ENCODE data around the gene SPCS1.
A peak's percentile ranks its signal among the peaks of the same experiment; 100 is the strongest.
"Not testable (repeated sequence)": the region's sequence is repeated elsewhere in the genome, so short reads cannot be mapped to it uniquely, and the experiment has no call there.

The SPCS1 gene

DNA sequence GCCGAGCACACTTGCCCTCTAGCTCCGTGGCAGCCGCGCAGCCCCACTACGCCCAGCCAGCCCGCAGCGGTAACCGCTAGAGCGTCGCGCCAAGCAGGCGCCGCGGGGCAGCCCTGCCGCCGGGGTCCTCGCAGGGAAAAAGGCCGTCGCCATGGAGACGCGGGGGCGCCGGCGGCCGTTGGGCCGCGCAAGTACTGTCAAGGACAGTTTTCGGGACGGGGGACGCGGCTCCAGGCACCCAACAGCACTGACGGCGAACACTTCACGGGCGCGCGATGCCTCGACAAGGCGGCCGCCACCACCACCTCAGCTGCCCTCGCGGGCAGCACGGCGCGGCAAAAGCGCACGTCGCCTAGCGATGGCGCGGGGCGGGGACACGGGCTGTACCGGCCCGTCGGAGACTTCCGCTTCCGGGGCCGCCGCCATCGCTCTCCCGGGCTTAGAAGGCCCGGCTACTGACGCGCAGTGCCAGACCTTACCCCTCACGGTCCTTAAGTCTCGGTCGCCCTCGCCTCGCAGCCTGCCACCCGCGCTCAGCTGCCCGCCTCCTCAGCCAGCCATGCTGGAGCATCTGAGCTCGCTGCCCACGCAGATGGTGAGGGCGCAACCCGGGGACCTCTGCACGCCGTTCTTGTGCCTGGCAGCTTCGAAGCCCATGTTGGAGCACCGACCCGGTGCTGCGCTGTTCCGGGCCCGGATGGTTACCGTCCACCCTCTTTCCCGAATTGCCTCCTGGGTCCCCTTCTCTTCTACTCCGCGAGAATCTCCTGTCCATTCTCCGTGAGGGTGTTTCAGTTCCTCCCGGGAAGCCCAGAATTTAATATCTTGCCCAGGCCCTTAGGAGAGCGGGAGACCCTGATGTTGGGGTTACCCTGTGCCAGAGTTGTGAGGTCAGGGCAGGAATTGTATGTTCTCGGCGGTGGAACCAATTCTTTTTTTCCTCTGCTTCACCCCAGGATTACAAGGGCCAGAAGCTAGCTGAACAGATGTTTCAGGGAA is at the start of gene SPCS1, which contains the start of gene GLT8D1:
Gene SPCS1 (plus strand): TSS at position 419 of the 999 bp plus-strand sequence. CDS start 141 bp downstream, at position 560.
Gene GLT8D1 (minus strand): TSS at position 104 of the 999 bp plus-strand sequence. CDS start 5,331 bp downstream, outside the sequence.
- DNase-seq: peak; percentile 72

- no peak for DNase-seq
Measured at GRCh38 chr3:52660046-52660445, 45.9 kb upstream of the SPCS1 start.

DNA sequence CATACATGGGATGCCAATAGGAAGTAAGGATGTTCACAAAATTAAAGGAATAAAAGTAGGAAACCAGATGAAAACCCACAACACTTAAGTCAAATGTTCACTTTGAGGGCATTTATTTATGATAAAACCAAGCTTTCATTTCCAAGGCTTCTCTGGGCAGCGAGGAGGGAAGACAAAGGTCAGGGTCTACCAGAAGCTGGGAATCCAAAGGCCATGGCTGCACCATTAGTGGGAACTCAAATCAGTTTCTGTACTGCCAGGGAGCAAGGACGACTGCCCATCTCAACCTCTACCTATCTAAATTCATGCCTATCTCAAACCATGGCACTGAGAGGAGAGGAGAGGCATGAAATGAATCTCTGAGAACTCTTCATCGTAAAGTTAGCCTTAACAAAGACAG is 42.8 kb upstream of the SPCS1 start:
- no peak for DNase-seq

- DNase-seq: no peak
Measured at GRCh38 chr3:52670621-52671521, 35.0 kb upstream of the SPCS1 start.

DNA sequence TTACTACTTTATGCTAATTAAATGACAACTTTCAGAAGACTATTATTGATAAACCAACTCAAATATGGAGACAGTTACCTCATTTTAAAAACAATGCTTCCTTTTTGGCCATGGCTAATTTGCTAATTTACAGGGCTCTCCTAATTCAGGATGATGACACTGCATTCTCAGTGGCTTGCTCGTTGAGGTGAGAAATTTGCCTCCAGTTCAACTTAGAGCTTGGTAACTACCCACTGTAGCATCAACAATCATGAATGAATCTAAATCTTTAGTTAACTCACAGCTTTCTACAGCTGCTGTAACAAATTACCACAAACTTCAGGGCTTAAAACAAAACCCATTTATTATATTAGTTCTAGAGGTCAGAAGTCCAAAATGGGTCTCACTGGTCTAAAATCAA is 34.2 kb upstream of the SPCS1 start:
- DNase-seq: no peak

- DNase-seq: not testable (repeated sequence)
Measured at GRCh38 chr3:52676201-52676600, 29.7 kb upstream of the SPCS1 start.

- DNase-seq: no peak
Measured at GRCh38 chr3:52678265-52679198, 27.4 kb upstream of the SPCS1 start.

GRCh38 chr3:52679199-52679538 is 26.7 kb upstream of the SPCS1 start:
- no peak for DNase-seq

- no peak for DNase-seq
Measured at GRCh38 chr3:52679811-52680210, 26.1 kb upstream of the SPCS1 start.

DNA sequence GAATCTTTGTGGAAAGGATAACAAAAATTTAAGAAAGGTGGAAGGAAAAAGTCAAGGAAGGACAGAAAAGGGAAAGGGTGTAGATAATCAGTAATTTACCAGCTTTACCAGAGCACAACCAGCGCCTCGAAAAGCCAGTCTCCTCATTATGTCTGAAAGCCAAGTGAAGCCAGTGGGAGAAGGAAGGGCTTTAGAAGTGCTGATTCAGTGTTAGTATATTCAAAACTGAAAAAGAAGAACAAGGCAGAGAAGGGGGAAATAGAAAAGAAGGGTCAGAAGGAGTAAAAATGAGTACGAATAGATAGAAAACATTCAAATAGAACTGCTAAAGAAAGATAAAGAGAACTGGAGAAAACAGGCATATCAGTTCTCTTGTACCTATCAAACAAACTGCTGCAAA is 24.3 kb upstream of the SPCS1 start:
- DNase-seq: no peak

DNA sequence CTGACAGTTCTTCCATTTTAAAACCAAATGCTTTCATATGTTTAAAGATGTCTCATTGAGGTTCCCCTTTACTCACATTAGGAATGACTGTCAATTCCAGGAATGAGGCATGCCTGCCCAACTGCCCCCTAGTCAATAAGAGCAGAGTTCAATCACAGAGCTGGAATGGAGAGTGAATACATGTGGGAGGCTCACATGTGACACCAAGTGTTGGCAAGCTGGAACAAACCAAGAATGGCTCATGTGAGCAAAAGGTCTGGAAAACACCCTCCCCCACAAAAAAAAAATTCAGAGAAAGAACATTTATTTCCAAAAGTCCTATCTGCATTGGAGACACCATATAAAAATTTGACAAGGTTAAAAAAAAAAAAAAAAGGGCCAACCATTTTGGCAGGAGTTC is 23.9 kb upstream of the SPCS1 start:
- DNase-seq: no peak

DNA sequence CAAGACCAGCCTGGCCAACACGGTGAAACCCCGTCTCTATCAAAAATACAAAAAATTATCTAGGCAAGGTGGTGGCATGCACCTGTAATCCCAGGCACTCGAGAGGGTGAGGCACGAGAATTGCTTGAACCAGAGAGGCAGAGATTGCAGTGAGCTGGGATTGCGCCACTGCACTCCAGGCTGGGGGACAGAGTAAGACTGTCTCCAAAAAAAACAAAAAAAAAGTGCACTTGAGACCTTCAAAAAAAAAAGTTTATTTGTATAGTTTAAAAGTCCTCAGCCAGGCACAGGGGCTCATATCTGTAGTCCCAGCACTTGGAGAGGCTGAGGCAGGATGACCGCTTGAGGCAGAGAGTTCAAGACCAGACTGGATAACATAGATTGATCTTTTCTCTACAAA is 22.3 kb upstream of the SPCS1 start:
- DNase-seq: no peak

- DNase-seq: no peak
Measured at GRCh38 chr3:52684184-52684583, 21.7 kb upstream of the SPCS1 start.

- DNase-seq: peak; percentile 79
Measured at GRCh38 chr3:52685285-52685708, 20.6 kb upstream of the SPCS1 start.

- DNase-seq: peak; percentile 87
Measured at GRCh38 chr3:52685709-52686691, 19.9 kb upstream of the SPCS1 start, which contains the start of the genes GNL3 and PBRM1. TSS of gene GNL3 (plus strand) at chr3:52686032. CDS start at chr3:52686093, 61 bp downstream. TSS of gene PBRM1 (minus strand) at chr3:52685913.

DNA sequence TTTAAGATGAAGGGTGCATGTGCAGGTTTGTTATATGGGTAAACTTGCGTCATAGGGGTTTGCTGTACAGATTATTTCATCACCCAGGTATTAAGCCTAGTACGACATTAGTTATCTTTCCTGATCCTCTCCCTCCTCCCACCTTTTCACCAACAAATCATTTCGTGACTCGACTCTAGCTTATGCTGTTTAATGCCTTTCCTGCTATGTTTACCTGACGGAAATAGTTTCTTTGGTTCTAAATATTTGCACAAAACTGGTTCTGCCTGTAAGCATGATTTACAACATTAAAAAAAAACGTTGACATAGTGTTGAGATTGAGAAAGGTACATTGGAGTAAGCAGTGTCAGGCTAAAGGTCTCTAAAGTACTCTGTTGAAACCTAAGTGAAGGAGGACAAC is 17.6 kb upstream of the SPCS1 start:
- no peak for DNase-seq

GRCh38 chr3:52689151-52689550 is 16.8 kb upstream of the SPCS1 start:
- DNase-seq: no peak

GRCh38 chr3:52690560-52690959 is 15.3 kb upstream of the SPCS1 start:
- DNase-seq: no peak

DNA sequence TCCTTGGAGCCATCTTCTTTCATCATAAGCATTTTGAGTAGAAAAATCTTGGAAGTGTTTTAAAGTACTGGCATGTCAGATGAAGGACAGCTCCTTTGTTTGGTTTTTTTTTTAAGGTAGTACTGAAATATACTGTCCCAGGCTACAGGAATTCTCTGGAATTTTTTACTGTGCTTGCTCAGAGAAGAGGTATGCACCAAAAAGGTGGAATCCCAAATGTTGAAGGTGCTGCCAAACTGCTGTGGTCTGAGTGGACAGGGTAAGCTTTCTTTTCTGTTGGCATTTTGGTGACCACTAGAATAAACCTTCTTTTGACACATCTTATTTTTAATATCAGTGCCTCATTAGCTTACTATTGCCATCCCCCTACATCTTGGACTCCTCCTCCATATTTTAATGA is 12.8 kb upstream of the SPCS1 start:
- DNase-seq: no peak

- DNase-seq: no peak
Measured at GRCh38 chr3:52694528-52695189, 11.2 kb upstream of the SPCS1 start.
